SU-DHL-6 (cell line): ENCODE results near the gene NR2F1-AS1.

Experiments
- H2AFZ ChIP-seq: fragments of 200-600 bp; sonication (generic); 2 replicates; pipeline ENCODE4 v1.6.1; 2014; ENCODE audit warnings: low read depth, mild to moderate bottlenecking, moderate library complexity, mixed read lengths, antibody characterized with exemption, low read length; ENCODE audit not compliant: severe bottlenecking
- H3F3A ChIP-seq: fragments of 200-600 bp; shearing (Covaris generic); 2 replicates; pipeline ENCODE4 v1.6.0; 2016; ENCODE audit warnings: antibody characterized with exemption, mild to moderate bottlenecking; ENCODE audit not compliant: insufficient read depth
- H3K27ac ChIP-seq: fragments of 200-600 bp; sonication (generic); 2 replicates; pipeline ENCODE4 v1.5.1; 2016; ENCODE audit warnings: low read depth, mild to moderate bottlenecking, low read length, moderate library complexity, mixed read lengths
- H3K27me3 ChIP-seq: fragments of 200-600 bp; sonication (generic), shearing (Covaris generic); 2 replicates; pipeline ENCODE4 v1.6.0; 2014; ENCODE audit warnings: mild to moderate bottlenecking, low read length
- H3K36me3 ChIP-seq: fragments of 200-600 bp; sonication (generic); 2 replicates; pipeline ENCODE4 v1.6.1; 2014; ENCODE audit warnings: mild to moderate bottlenecking, low read length, mixed read lengths
- H3K4me2 ChIP-seq: fragments of 300-600, 200-600 bp; shearing (Covaris generic), sonication (generic); 2 replicates; pipeline ENCODE4 v1.6.0; 2014; ENCODE audit warnings: low read length, low read depth, mild to moderate bottlenecking; ENCODE audit not compliant: poor library complexity, severe bottlenecking
- H3K4me3 ChIP-seq: fragments of 200-600 bp; sonication (generic); 2 replicates; pipeline ENCODE4 v1.5.1; 2014; ENCODE audit warnings: antibody characterized with exemption, low read length, mild to moderate bottlenecking, mixed read lengths; ENCODE audit not compliant: insufficient read depth, poor library complexity, severe bottlenecking
- H3K79me2 ChIP-seq: fragments of 200-600 bp; sonication (generic); 2 replicates; pipeline ENCODE4 v1.6.1; 2014; ENCODE audit warnings: mild to moderate bottlenecking, low read length, moderate library complexity; ENCODE audit not compliant: insufficient read depth
- H3K9ac ChIP-seq: fragments of 200-600 bp; sonication (generic); 2 replicates; pipeline ENCODE4 v1.7.0; 2014; ENCODE audit warnings: mild to moderate bottlenecking, low read length
- H3K9me2 ChIP-seq: fragments of 200-600 bp; sonication (generic); replicated peaks from 2 replicates; pipeline ENCODE4 v1.6.1; 2014; ENCODE audit warnings: low read length; ENCODE audit not compliant: insufficient read depth
- H3K9me3 ChIP-seq: fragments of 200-600 bp; sonication (generic); 2 replicates; pipeline ENCODE4 v1.6.1; 2014; ENCODE audit warnings: low read length, mixed read lengths; ENCODE audit not compliant: insufficient read depth
- H4K20me1 ChIP-seq: fragments of 200-600 bp; sonication (generic); 2 replicates; pipeline ENCODE4 v1.6.1; 2014; ENCODE audit warnings: low read depth, mild to moderate bottlenecking, antibody characterized with exemption, low read length, moderate library complexity, mixed read lengths
- CTCF ChIP-seq: fragments of 200-600 bp; sonication (generic); IDR thresholded peaks from one replicate; pipeline ENCODE4 v1.5.1; 2017; ENCODE audit warnings: antibody characterized with exemption, mild to moderate bottlenecking, low read length, moderate library complexity; ENCODE audit not compliant: insufficient read depth, poor library complexity, severe bottlenecking
- EZH2phosphoT487 ChIP-seq: fragments of 200-600 bp; sonication (generic), shearing (Covaris generic); conservative IDR thresholded peaks from 2 replicates; pipeline ENCODE4 v1.6.1; 2018; ENCODE audit warnings: mild to moderate bottlenecking, antibody characterized with exemption, low read length, moderate library complexity, mixed read lengths

The NR2F1-AS1 gene

GRCh38 chr5:93604644-93605515, 23.9 kb upstream of the NR2F1-AS1 start:
- Histone ChIP-seq H3K9ac (no peak overlapping the region), H3K9me2 (no peaks in the 10 kb centered on the region), H3K27me3 (no peaks in the 10 kb centered on the region), H3K4me2 (no peak overlapping the region), H4K20me1 (no peaks in the 10 kb centered on the region), H3K27ac (no peak overlapping the region), H3K36me3 (no peaks in the 10 kb centered on the region), H3K79me2 (no peaks in the 10 kb centered on the region), H3F3A (no peaks in the 10 kb centered on the region), H3K4me3 (no peak overlapping the region), H3K9me3 (no peaks in the 10 kb centered on the region), H2AFZ (no peak overlapping the region)
- no peak for TF ChIP-seq EZH2phosphoT487
- no peak for TF ChIP-seq CTCF

GRCh38 chr5:93603793-93604643, 23.0 kb upstream of the NR2F1-AS1 start:
- Histone ChIP-seq H3K4me2 (no peak overlapping the region), H3K27ac (no peak overlapping the region), H3K27me3 (no peaks in the 10 kb centered on the region), H3K9me3 (no peaks in the 10 kb centered on the region), H3F3A (no peaks in the 10 kb centered on the region), H3K9me2 (no peaks in the 10 kb centered on the region), H3K79me2 (no peaks in the 10 kb centered on the region), H3K36me3 (no peaks in the 10 kb centered on the region), H3K9ac (no peak overlapping the region), H2AFZ (no peak overlapping the region), H4K20me1 (no peaks in the 10 kb centered on the region), H3K4me3 (no peak overlapping the region)
- TF ChIP-seq CTCF (no peak), EZH2phosphoT487 (no peak)

- H3K9ac ChIP-seq = no peak overlapping the region
Measured at GRCh38 chr5:93603078-93603792, 22.2 kb upstream of the NR2F1-AS1 start.

More at GRCh38 chr5:93603078-93603792, 22.2 kb upstream of the NR2F1-AS1 start:
- TF ChIP-seq CTCF (no peak), EZH2phosphoT487 (no peak)
- Histone ChIP-seq H3K27me3 (no peaks in the 10 kb centered on the region), H4K20me1 (no peaks in the 10 kb centered on the region), H3K27ac (no peak overlapping the region), H2AFZ (no peak overlapping the region), H3K9me3 (no peaks in the 10 kb centered on the region), H3K79me2 (no peaks in the 10 kb centered on the region), H3K36me3 (no peaks in the 10 kb centered on the region), H3K9me2 (no peaks in the 10 kb centered on the region), H3F3A (no peaks in the 10 kb centered on the region), H3K4me2 (no peak overlapping the region), H3K4me3 (no peak overlapping the region)
